Calu3 (cell line): ENCODE measurements around the gene DOCK3. TPM values are rescaled to one million over a fixed set of nuclear protein-coding genes. Genes with fewer than 3 reads are reported as not detected.

Experiments used
- BruUV-seq: library from RNA; stranded (reverse); fragments of 400-500 nt; replicated peaks from 2 replicates; lab custom pipeline; 2021; lab: Mats Ljungman, UMichigan
- CTCF ChIA-PET: fragments of 300-600 bp; sonication (Branson Sonifier 250); formaldehyde crosslinking; loops from one replicate; lab custom pipeline; 2022; ENCODE audit warnings: antibody characterized with exemption; lab: Charles Lee
- DNase-seq: peaks from one replicate; pipeline ENCODE4 v3.0.0; 2022
- H3K27ac Mint-ChIP-seq: one replicate; pipeline ENCODE4 v1.8.0; 2022; ENCODE audit warnings: mixed read lengths; ENCODE audit not compliant: unreplicated experiment
- H3K27me3 Mint-ChIP-seq: one replicate; pipeline ENCODE4 v1.8.0; 2022; ENCODE audit warnings: mixed read lengths; ENCODE audit not compliant: unreplicated experiment
- H3K36me3 Mint-ChIP-seq: one replicate; pipeline ENCODE4 v1.8.0; 2022; ENCODE audit warnings: mild to moderate bottlenecking, moderate library complexity, mixed read lengths; ENCODE audit not compliant: insufficient read depth, unreplicated experiment
- H3K4me1 Mint-ChIP-seq: one replicate; pipeline ENCODE4 v1.8.0; 2022; ENCODE audit warnings: mild to moderate bottlenecking, low read depth, mixed read lengths; ENCODE audit not compliant: unreplicated experiment
- H3K4me3 Mint-ChIP-seq: one replicate; pipeline ENCODE4 v1.8.0; 2022; ENCODE audit warnings: mild to moderate bottlenecking, low read depth, moderate library complexity, mixed read lengths; ENCODE audit not compliant: unreplicated experiment
- H3K9me3 Mint-ChIP-seq: one replicate; pipeline ENCODE4 v1.8.0; 2022; ENCODE audit warnings: low read depth, mixed read lengths; ENCODE audit not compliant: unreplicated experiment
- intact Hi-C: fragments of 100-400 bp; cut with micrococcal nuclease; formaldehyde crosslinking; loops from one replicate; pipeline ENCODE4 v1.10.0; 2022; ENCODE audit not compliant: unreplicated experiment
- total RNA-seq: library from RNA; stranded (reverse); gene quantifications from 2 replicates; pipeline ENCODE4 v1.2.3, GENCODE V29; 2022
- TF ChIP-seq, protein P1 (sequence below): fragments of 200-600 bp; IDR thresholded peaks from one replicate; pipeline ENCODE4 v1.8.0; 2022; ENCODE audit warnings: antibody characterized with exemption; ENCODE audit not compliant: unreplicated experiment

The DOCK3 gene
- total RNA-seq, 1 experiment from 2014 or later = 0.19 TPM

DNA sequence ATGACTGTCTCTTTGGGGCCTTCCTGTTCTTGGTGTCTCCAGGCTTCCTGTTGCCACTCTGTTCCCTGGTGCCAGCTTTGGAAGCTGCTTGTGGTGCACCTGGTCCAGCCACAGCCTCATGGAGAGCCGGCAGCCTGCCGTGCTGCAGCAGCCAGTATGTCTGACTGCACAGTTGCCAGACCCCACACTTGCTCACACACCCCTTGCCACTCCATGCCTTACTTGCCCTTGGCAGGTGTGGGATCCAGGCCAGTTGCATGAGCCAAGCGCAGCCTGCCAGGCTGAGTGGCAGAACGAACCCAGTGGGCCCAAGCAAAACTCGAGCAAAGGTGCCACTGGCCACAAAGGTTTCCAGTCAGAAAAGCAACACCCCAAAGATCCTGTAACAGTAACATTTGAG is 309.2 kb downstream of the DOCK3 start:
- BruUV-seq = no TSS peak
- CTCF ChIA-PET = no interaction called here
- no peak overlapping the region for H3K27ac Mint-ChIP-seq

DNA sequence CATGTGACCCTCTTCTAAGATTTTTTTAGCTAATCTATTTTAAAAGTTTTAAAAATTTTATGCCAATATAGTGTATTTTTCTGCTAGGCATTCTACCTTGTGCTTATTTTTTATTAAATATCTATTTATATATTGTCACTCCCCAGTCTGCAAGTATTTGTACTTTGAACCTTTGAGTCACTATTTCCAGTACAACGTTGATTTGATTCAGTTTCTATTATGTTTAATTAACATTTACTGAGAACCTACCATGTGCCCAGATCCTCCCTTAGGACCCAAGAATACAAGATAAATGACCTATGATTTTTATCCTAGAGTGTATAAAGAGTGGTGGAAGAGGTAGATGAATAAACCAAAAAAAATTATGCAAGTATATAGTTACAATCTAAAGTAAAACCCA is 311.2 kb downstream of the DOCK3 start:
- Mint-ChIP-seq H3K4me1 (no peaks in the 10 kb centered on the region), H3K27me3 (peaks cover 13% of the 10 kb centered on the region), H3K4me3 (no peak overlapping the region), H3K9me3 (no peaks in the 10 kb centered on the region), H3K27ac (no peak overlapping the region), H3K36me3 (no peaks in the 10 kb centered on the region)
- intact Hi-C loops = no loop called here
- CTCF ChIA-PET = no interaction called here
- no TSS peak for BruUV-seq
- no peak for DNase-seq
- TF ChIP-seq, protein P1, sequence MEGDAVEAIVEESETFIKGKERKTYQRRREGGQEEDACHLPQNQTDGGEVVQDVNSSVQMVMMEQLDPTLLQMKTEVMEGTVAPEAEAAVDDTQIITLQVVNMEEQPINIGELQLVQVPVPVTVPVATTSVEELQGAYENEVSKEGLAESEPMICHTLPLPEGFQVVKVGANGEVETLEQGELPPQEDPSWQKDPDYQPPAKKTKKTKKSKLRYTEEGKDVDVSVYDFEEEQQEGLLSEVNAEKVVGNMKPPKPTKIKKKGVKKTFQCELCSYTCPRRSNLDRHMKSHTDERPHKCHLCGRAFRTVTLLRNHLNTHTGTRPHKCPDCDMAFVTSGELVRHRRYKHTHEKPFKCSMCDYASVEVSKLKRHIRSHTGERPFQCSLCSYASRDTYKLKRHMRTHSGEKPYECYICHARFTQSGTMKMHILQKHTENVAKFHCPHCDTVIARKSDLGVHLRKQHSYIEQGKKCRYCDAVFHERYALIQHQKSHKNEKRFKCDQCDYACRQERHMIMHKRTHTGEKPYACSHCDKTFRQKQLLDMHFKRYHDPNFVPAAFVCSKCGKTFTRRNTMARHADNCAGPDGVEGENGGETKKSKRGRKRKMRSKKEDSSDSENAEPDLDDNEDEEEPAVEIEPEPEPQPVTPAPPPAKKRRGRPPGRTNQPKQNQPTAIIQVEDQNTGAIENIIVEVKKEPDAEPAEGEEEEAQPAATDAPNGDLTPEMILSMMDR = no peak

More for the DNA sequence above, 309.2 kb downstream of the DOCK3 start:
- H3K9me3 Mint-ChIP-seq = no peaks in the 10 kb centered on the region
- H3K4me1 Mint-ChIP-seq = no peaks in the 10 kb centered on the region
- no peak overlapping the region for H3K4me3 Mint-ChIP-seq
- no peaks in the 10 kb centered on the region for H3K36me3 Mint-ChIP-seq
- no peak for DNase-seq
- peaks cover 11% of the 10 kb centered on the region for H3K27me3 Mint-ChIP-seq
- intact Hi-C loops = no loop called here
- TF ChIP-seq, protein P1 = no peak

GRCh38 chr3:50986726-50987125 is 312.0 kb downstream of the DOCK3 start:
- CTCF ChIA-PET = no interaction called here

GRCh38 chr3:50994537-50994936 is 319.8 kb downstream of the DOCK3 start:
- CTCF ChIA-PET = no interaction called here
- DNase-seq = no peak
- H3K36me3 Mint-ChIP-seq = no peaks in the 10 kb centered on the region
- no TSS peak for BruUV-seq
- peaks cover 21% of the 10 kb centered on the region for H3K27me3 Mint-ChIP-seq
- intact Hi-C loops = no loop called here
- TF ChIP-seq, protein P1 = no peak
- H3K4me1 Mint-ChIP-seq = no peaks in the 10 kb centered on the region
- no peak overlapping the region for H3K27ac Mint-ChIP-seq
- H3K4me3 Mint-ChIP-seq = no peak overlapping the region
- no peaks in the 10 kb centered on the region for H3K9me3 Mint-ChIP-seq

More at GRCh38 chr3:50986726-50987125, 312.0 kb downstream of the DOCK3 start:
- peaks cover 13% of the 10 kb centered on the region for H3K27me3 Mint-ChIP-seq
- H3K36me3 Mint-ChIP-seq = no peaks in the 10 kb centered on the region
- TF ChIP-seq, protein P1 = no peak
- BruUV-seq = no TSS peak
- no peak for DNase-seq
- intact Hi-C loops = no loop called here
- no peak overlapping the region for H3K27ac Mint-ChIP-seq
- H3K9me3 Mint-ChIP-seq = no peaks in the 10 kb centered on the region
- no peak overlapping the region for H3K4me3 Mint-ChIP-seq
- no peaks in the 10 kb centered on the region for H3K4me1 Mint-ChIP-seq
